ENCODE data around the gene TMEM94.
A peak's percentile ranks its signal among the peaks of the same experiment; 100 is the strongest.
"Not testable (repeated sequence)": the region's sequence is repeated elsewhere in the genome, so short reads cannot be mapped to it uniquely, and the experiment has no call there.

TMEM94 gene

GRCh38 chr17:75512926-75513640 is 56.6 kb downstream of the TMEM94 start:
- DNase-seq, result no peak

GRCh38 chr17:75513641-75514000 is 57.2 kb downstream of the TMEM94 start:
- peak; percentile 26 for DNase-seq

GRCh38 chr17:75514299-75514918 is 58.0 kb downstream of the TMEM94 start:
- DNase-seq, result peak; percentile 52

- DNase-seq, result no peak
Measured at GRCh38 chr17:75514919-75515495, 58.6 kb downstream of the TMEM94 start.

GRCh38 chr17:75515496-75516254 is 59.2 kb downstream of the TMEM94 start, which contains the start of gene CASKIN2:
TSS of gene CASKIN2 (minus strand) at chr17:75515537. CDS start at chr17:75513804, 1,733 bp downstream.
- DNase-seq, result peak; percentile 98

- DNase-seq, result peak; percentile 97
Measured at GRCh38 chr17:75516255-75516618, 59.8 kb downstream of the TMEM94 start, which contains the start of gene TSEN54. TSS of gene TSEN54 (plus strand) at chr17:75516528. CDS start at chr17:75516561, 33 bp downstream.

- peak; percentile 56 for DNase-seq
Measured at GRCh38 chr17:75516619-75517296, 60.3 kb downstream of the TMEM94 start.

- DNase-seq, result peak; percentile 21
Measured at GRCh38 chr17:75517297-75517865, 60.9 kb downstream of the TMEM94 start.

- no peak for DNase-seq
Measured at GRCh38 chr17:75518201-75518600, 61.8 kb downstream of the TMEM94 start.

GRCh38 chr17:75518983-75519537 is 62.6 kb downstream of the TMEM94 start:
- DNase-seq, result no peak

GRCh38 chr17:75520413-75520812 is 64.0 kb downstream of the TMEM94 start:
- not testable (repeated sequence) for DNase-seq

- no peak for DNase-seq
Measured at GRCh38 chr17:75521290-75521689, 64.9 kb downstream of the TMEM94 start.

- no peak for DNase-seq
Measured at GRCh38 chr17:75521951-75522727, 65.7 kb downstream of the TMEM94 start.

- DNase-seq, result no peak
Measured at GRCh38 chr17:75523647-75524046, 67.2 kb downstream of the TMEM94 start.

GRCh38 chr17:75524269-75524969 is 68.0 kb downstream of the TMEM94 start:
- no peak for DNase-seq

GRCh38 chr17:75524970-75525805 is 68.8 kb downstream of the TMEM94 start, which contains the start of gene LLGL2:
TSS of gene LLGL2 (plus strand) at chr17:75525697. CDS start at chr17:75543427, 17,730 bp downstream.
- peak; percentile 69 for DNase-seq

- DNase-seq, result no peak
Measured at GRCh38 chr17:75525806-75526554, 69.5 kb downstream of the TMEM94 start.

GRCh38 chr17:75526555-75527270 is 70.3 kb downstream of the TMEM94 start:
- no peak for DNase-seq
